Measurements from ENCODE around the gene AK8. TPM values are rescaled to one million over a fixed set of nuclear protein-coding genes. Genes with fewer than 3 reads are reported as not detected.

AK8 gene
- polyA plus RNA-seq, 1 of the 3 experiments (the other 2 are of a cell fraction), result 0.77 TPM

DNA sequence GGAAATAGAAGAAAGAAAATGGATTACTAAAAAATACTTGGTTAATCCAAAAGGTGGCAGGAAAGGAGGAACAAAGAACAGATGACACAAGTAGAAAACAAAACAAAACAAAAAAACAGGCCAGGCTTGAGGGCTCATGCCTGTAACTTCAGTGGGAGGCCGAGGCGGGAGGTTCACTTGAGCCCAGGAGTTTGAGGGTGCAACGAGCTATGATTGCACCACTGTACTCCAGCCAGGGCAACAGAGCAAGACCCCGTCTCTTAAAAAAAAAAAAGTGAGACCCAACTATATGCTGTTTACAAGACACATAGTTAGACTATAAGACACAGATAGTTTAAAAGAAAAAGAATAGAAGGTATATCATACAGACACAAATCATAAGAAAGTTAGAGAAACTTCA lies 59.5 kb downstream of the AK8 start (continued):
- TF ChIP-seq, protein P1, sequence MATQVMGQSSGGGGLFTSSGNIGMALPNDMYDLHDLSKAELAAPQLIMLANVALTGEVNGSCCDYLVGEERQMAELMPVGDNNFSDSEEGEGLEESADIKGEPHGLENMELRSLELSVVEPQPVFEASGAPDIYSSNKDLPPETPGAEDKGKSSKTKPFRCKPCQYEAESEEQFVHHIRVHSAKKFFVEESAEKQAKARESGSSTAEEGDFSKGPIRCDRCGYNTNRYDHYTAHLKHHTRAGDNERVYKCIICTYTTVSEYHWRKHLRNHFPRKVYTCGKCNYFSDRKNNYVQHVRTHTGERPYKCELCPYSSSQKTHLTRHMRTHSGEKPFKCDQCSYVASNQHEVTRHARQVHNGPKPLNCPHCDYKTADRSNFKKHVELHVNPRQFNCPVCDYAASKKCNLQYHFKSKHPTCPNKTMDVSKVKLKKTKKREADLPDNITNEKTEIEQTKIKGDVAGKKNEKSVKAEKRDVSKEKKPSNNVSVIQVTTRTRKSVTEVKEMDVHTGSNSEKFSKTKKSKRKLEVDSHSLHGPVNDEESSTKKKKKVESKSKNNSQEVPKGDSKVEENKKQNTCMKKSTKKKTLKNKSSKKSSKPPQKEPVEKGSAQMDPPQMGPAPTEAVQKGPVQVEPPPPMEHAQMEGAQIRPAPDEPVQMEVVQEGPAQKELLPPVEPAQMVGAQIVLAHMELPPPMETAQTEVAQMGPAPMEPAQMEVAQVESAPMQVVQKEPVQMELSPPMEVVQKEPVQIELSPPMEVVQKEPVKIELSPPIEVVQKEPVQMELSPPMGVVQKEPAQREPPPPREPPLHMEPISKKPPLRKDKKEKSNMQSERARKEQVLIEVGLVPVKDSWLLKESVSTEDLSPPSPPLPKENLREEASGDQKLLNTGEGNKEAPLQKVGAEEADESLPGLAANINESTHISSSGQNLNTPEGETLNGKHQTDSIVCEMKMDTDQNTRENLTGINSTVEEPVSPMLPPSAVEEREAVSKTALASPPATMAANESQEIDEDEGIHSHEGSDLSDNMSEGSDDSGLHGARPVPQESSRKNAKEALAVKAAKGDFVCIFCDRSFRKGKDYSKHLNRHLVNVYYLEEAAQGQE (IDR thresholded peaks at IDR 0.05; ENCODE audit: low read depth, low read length), result no peak
- TF ChIP-seq NRF1 (IDR thresholded peaks at IDR 0.05; ENCODE audit: low read depth, low read length), result no peak
- TF ChIP-seq, protein P2, sequence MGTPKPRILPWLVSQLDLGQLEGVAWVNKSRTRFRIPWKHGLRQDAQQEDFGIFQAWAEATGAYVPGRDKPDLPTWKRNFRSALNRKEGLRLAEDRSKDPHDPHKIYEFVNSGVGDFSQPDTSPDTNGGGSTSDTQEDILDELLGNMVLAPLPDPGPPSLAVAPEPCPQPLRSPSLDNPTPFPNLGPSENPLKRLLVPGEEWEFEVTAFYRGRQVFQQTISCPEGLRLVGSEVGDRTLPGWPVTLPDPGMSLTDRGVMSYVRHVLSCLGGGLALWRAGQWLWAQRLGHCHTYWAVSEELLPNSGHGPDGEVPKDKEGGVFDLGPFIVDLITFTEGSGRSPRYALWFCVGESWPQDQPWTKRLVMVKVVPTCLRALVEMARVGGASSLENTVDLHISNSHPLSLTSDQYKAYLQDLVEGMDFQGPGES (IDR thresholded peaks at IDR 0.05; ENCODE audit: low read depth, low read length), result no peak
- no peak for TF ChIP-seq FOXJ3 (CRISPR knock-in tag; IDR thresholded peaks at IDR 0.05)
- TF ChIP-seq, protein P3, sequence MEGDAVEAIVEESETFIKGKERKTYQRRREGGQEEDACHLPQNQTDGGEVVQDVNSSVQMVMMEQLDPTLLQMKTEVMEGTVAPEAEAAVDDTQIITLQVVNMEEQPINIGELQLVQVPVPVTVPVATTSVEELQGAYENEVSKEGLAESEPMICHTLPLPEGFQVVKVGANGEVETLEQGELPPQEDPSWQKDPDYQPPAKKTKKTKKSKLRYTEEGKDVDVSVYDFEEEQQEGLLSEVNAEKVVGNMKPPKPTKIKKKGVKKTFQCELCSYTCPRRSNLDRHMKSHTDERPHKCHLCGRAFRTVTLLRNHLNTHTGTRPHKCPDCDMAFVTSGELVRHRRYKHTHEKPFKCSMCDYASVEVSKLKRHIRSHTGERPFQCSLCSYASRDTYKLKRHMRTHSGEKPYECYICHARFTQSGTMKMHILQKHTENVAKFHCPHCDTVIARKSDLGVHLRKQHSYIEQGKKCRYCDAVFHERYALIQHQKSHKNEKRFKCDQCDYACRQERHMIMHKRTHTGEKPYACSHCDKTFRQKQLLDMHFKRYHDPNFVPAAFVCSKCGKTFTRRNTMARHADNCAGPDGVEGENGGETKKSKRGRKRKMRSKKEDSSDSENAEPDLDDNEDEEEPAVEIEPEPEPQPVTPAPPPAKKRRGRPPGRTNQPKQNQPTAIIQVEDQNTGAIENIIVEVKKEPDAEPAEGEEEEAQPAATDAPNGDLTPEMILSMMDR (IDR thresholded peaks at IDR 0.05), result no peak
- no peak for TF ChIP-seq JUND (IDR thresholded peaks at IDR 0.05)

DNA sequence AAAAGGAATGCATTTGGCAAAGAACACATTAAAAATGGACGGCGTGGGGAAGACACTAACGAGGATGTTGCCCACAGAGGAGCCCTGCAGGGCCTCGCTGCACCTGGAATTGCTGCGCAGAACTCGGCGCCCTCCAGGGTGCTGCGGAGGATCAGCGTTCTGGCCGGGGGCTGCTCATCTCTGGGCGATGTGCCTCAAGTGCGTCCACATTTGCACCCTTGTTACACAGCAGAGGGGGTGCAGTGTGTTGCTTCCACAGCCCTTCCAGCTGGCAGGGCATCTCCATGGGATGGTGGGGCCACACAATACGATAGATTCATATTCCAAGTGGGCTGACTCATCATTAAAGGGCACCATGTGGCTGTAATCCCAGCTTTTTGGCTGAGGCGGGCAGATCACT lies 63.1 kb downstream of the AK8 start:
- Histone ChIP-seq H3K9me2 (no peaks in the 10 kb centered on the region), H3K9me3 (no peaks in the 10 kb centered on the region), H3K36me3 (replicated peaks in 1 of 2; ENCODE audit: control insufficient read depth in 1 of 2, insufficient read depth in 2 of 2, low read length in 1 of 2) (no peaks in the 10 kb centered on the region), H3K4me3 (ENCODE audit: low read depth in 2 of 2, low read length in 1 of 2) (no peak overlapping the region), H3F3A (replicated peaks; ENCODE audit: insufficient read depth) (no peaks in the 10 kb centered on the region), H3K79me2 (ENCODE audit: insufficient read depth) (no peaks in the 10 kb centered on the region), H4K20me1 (ENCODE audit: insufficient read depth) (no peaks in the 10 kb centered on the region), H3K4me2 (no peak overlapping the region), H2AFZ (ENCODE audit: low read depth) (no peak overlapping the region), H3K4me1 (ENCODE audit: control insufficient read depth in 1 of 2, insufficient read depth in 2 of 2, low read depth in 1 of 2, low read length in 1 of 2) (peaks cover 0 to 7% of the 10 kb centered on the region in 2 experiments; a peak in 1 of 4 replicates), H3K27ac (ENCODE audit: low read depth in 2 of 2, low read length in 1 of 2) (no peak overlapping the region), H3K27me3 (ENCODE audit: insufficient read depth) (no peaks in the 10 kb centered on the region; the same call in 1 of the 2 replicates), H3K9ac (no peak overlapping the region)
- TF ChIP-seq TEAD4 (IDR thresholded peaks at IDR 0.05; ENCODE audit: borderline replicate concordance, insufficient read depth) (no peak), CHD2 (IDR thresholded peaks at IDR 0.05; ENCODE audit: low read length, partially characterized antibody) (no peak), EP300 (IDR thresholded peaks at IDR 0.05; ENCODE audit: borderline replicate concordance in 1 of 2, low read depth in 1 of 2, low read length in 1 of 2) (no peak), FOXM1 (IDR thresholded peaks at IDR 0.05; ENCODE audit: low read depth) (no peak), POLR2AphosphoS5 (IDR thresholded peaks at IDR 0.05; ENCODE audit: low read depth, low read length) (no peak), NFIC (IDR thresholded peaks at IDR 0.05; ENCODE audit: borderline replicate concordance) (no peak), RFX5 (IDR thresholded peaks at IDR 0.05; ENCODE audit: low read length) (no peak), YY1 (IDR thresholded peaks at IDR 0.05; ENCODE audit: low read depth) (no peak), RCOR1 (IDR thresholded peaks at IDR 0.05; ENCODE audit: low read length) (no peak), TCF12 (IDR thresholded peaks at IDR 0.05) (no peak)
- TF ChIP-seq, protein P1 (IDR thresholded peaks at IDR 0.05; ENCODE audit: low read depth, low read length), result no peak
- TF ChIP-seq, protein P4, sequence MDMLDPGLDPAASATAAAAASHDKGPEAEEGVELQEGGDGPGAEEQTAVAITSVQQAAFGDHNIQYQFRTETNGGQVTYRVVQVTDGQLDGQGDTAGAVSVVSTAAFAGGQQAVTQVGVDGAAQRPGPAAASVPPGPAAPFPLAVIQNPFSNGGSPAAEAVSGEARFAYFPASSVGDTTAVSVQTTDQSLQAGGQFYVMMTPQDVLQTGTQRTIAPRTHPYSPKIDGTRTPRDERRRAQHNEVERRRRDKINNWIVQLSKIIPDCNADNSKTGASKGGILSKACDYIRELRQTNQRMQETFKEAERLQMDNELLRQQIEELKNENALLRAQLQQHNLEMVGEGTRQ (IDR thresholded peaks at IDR 0.05; ENCODE audit: borderline replicate concordance, low read depth, low read length), result no peak
- TF ChIP-seq, protein P5, sequence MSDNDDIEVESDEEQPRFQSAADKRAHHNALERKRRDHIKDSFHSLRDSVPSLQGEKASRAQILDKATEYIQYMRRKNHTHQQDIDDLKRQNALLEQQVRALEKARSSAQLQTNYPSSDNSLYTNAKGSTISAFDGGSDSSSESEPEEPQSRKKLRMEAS (IDR thresholded peaks at IDR 0.05; ENCODE audit: low read depth), result no peak
- WGBS (ENCODE audit: low lambda C conversion rate), result 74% methylated on average over 13 of the region's 14 CpGs
- POLR2A ChIA-PET, result no interaction called here
- CTCF ChIA-PET, result interaction anchor here (0.7 to 1.6 kb wide), 3 partner anchors 10 to 35 kb away, joined by 3 to 4 read pairs (median 3); no protein-coding TSS in a partner anchor
- no peak for DNase-seq
